HCT116 (cell line): Measurements from ENCODE around the gene CCDC3. TPM values are rescaled to one million over a fixed set of nuclear protein-coding genes. Genes with fewer than 3 reads are reported as not detected.

Experiments
- ATAC-seq: fragments of 200-7000 bp; cut with Tn5 transposase; 2 replicates; pipeline ENCODE4 v1.9.1; 2020; ENCODE audit warnings: mild to moderate bottlenecking, moderate library complexity
- BruUV-seq: library from RNA; stranded (reverse); fragments of 400-500 nt; replicated peaks from 2 replicates; lab custom pipeline; 2021; lab: Mats Ljungman, UMichigan
- CTCF ChIA-PET: fragments of 300-600 bp; sonication (Branson Sonifier 250); formaldehyde crosslinking; loops from one replicate; lab custom pipeline; 2021; ENCODE audit warnings: antibody characterized with exemption; lab: Charles Lee
- POLR2A ChIA-PET: fragments of 300-600, 350-600 bp; sonication (Branson Sonifier 250); formaldehyde crosslinking; loops from one replicate; lab custom pipeline; 2021; ENCODE audit warnings: antibody characterized with exemption; lab: Charles Lee
- RAD21 ChIA-PET, 2 experiments: fragments of 300-600 bp; sonication (Branson Sonifier 250); formaldehyde crosslinking; loops; one replicate each; lab custom pipeline; 2023; ENCODE audit warnings: low total read pairs in 2 of 2; ENCODE audit not compliant: uncharacterized antibody in 2 of 2, unreplicated experiment in 2 of 2, low non-redundant PET in 1 of 2; lab: Charles Lee
- DNase-seq: peaks from one replicate; pipeline ENCODE4 v3.0.0-alpha.2; 2010; ENCODE audit warnings: low read depth, low spot score
- H2AFZ ChIP-seq: fragments of 200-600 bp; shearing (Covaris generic), sonication (generic); 2 replicates; pipeline ENCODE4 v1.6.1; 2017; ENCODE audit warnings: low read depth, mixed run types, mixed read lengths, antibody characterized with exemption, low read length; ENCODE audit not compliant: poor library complexity, severe bottlenecking
- H3K27ac ChIP-seq: 2 replicates; pipeline ENCODE4 v1.5.1; 2012; ENCODE audit warnings: low read depth, low read length
- H3K27me3 ChIP-seq: fragments of 200-600 bp; sonication (generic); 2 replicates; pipeline ENCODE4 v1.6.1; 2016; ENCODE audit warnings: mixed run types, low read length, mixed read lengths; ENCODE audit not compliant: insufficient read depth
- H3K36me3 ChIP-seq, 2 experiments: fragments of 200-500 bp in 1 of 2; fragments of 200-600 bp in 1 of 2; sonication (Bioruptor generic) in 1 of 2; sonication (generic) in 1 of 2; 2 replicates each; pipeline versions ENCODE4 v1.5.1 to v1.6.1; 2014 to 2016; ENCODE audit warnings: low read length in 2 of 2, inconsistent platforms in 1 of 2, mixed read lengths in 1 of 2, mixed run types in 1 of 2; ENCODE audit not compliant: insufficient read depth in 2 of 2, control insufficient read depth in 1 of 2
- H3K4me1 ChIP-seq, 2 experiments: fragments of 200-600 bp in 1 of 2; sonication (generic) in 1 of 2; 2 replicates each; pipeline versions ENCODE4 v1.5.1 to v1.6.1; 2012 to 2017; ENCODE audit warnings: low read length in 2 of 2, inconsistent platforms in 1 of 2, mild to moderate bottlenecking in 1 of 2, mixed read lengths in 1 of 2, mixed run types in 1 of 2, moderate library complexity in 1 of 2; ENCODE audit not compliant: insufficient read depth in 2 of 2, control insufficient read depth in 1 of 2
- H3K4me2 ChIP-seq: fragments of 200-600 bp; sonication (generic); 2 replicates; pipeline ENCODE4 v1.6.1; 2017; ENCODE audit warnings: mixed run types, low read length, mixed read lengths
- H3K4me3 ChIP-seq, 2 experiments: fragments of 200-600 bp in 1 of 2; sonication (generic) in 1 of 2; replicated peaks in 1 of 2; 2 replicates each; pipeline ENCODE4 v1.5.1; 2011 to 2016; ENCODE audit warnings: low read length in 2 of 2, control low read depth in 1 of 2, low read depth in 1 of 2, mild to moderate bottlenecking in 1 of 2, mixed read lengths in 1 of 2, mixed run types in 1 of 2
- H3K79me2 ChIP-seq: fragments of 200-600 bp; sonication (generic); 2 replicates; pipeline ENCODE4 v1.6.1; 2017; ENCODE audit warnings: mild to moderate bottlenecking, mixed run types, low read length, moderate library complexity, mixed read lengths; ENCODE audit not compliant: insufficient read depth
- H3K9ac ChIP-seq: fragments of 200-600 bp; sonication (generic); 2 replicates; pipeline ENCODE4 v1.6.1; 2016; ENCODE audit warnings: low read length, mixed read lengths
- H3K9me2 ChIP-seq: fragments of 200-600 bp; sonication (generic), shearing (Covaris generic); 2 replicates; pipeline ENCODE4 v1.6.1; 2017; ENCODE audit warnings: mixed run types, mild to moderate bottlenecking, moderate library complexity; ENCODE audit not compliant: insufficient read depth
- H3K9me3 ChIP-seq, 2 experiments: fragments of 200-500 bp in 1 of 2; fragments of 200-600 bp in 1 of 2; sonication (Bioruptor generic) in 1 of 2; sonication (generic) in 1 of 2; 2 replicates each; pipeline ENCODE4 v1.6.1; 2014 to 2017; ENCODE audit warnings: low read length in 2 of 2, mixed read lengths in 2 of 2, inconsistent platforms in 1 of 2, low read depth in 1 of 2, mild to moderate bottlenecking in 1 of 2, mixed run types in 1 of 2, moderate library complexity in 1 of 2; ENCODE audit not compliant: control insufficient read depth in 1 of 2, insufficient read depth in 1 of 2
- H4K20me1 ChIP-seq: fragments of 200-600 bp; sonication (generic), shearing (Covaris generic); 2 replicates; pipeline ENCODE4 v1.6.1; 2017; ENCODE audit warnings: mixed run types, mild to moderate bottlenecking, moderate library complexity; ENCODE audit not compliant: insufficient read depth
- CBX3 ChIP-seq: IDR thresholded peaks from 2 replicates; pipeline ENCODE4 v1.6.1; 2012; ENCODE audit warnings: low read depth
- EGR1 ChIP-seq: IDR thresholded peaks from 2 replicates; pipeline ENCODE4 v1.6.1; 2012; ENCODE audit warnings: low read depth
- ELF1 ChIP-seq: IDR thresholded peaks from 2 replicates; pipeline ENCODE4 v1.6.1; 2012; ENCODE audit warnings: low read depth, borderline replicate concordance
- EZH2 ChIP-seq: fragments of 200-600 bp; sonication (generic); IDR thresholded peaks from 2 replicates; pipeline ENCODE4 v1.6.1; 2017; ENCODE audit warnings: antibody characterized with exemption, mixed run types
- POLR2A ChIP-seq: IDR thresholded peaks from 2 replicates; pipeline ENCODE4 v1.7.0; 2011; ENCODE audit warnings: borderline replicate concordance; ENCODE audit not compliant: insufficient read depth, insufficient read length; ENCODE audit errors: extremely low read depth
- RAD21 ChIP-seq: IDR thresholded peaks from 2 replicates; pipeline ENCODE4 v1.6.1; 2012; ENCODE audit warnings: low read depth, mild to moderate bottlenecking
- SP1 ChIP-seq: IDR thresholded peaks from 2 replicates; pipeline ENCODE4 v1.6.1; 2012; ENCODE audit warnings: low read depth
- TCF7L2 ChIP-seq: IDR thresholded peaks from 2 replicates; pipeline ENCODE4 v1.7.0; 2011; ENCODE audit warnings: borderline replicate concordance, inconsistent platforms; ENCODE audit not compliant: insufficient read depth, insufficient read length; ENCODE audit errors: extremely low read depth
- YY1 ChIP-seq: IDR thresholded peaks from 2 replicates; pipeline ENCODE4 v1.6.1; 2011; ENCODE audit warnings: low read length, low read depth, moderate library complexity, mild to moderate bottlenecking; ENCODE audit not compliant: insufficient replicate concordance; ENCODE audit errors: extremely low read depth
- ZFX ChIP-seq: fragments of 450-650 bp; IDR thresholded peaks from 2 replicates; pipeline ENCODE4 v1.6.1; 2017
- intact Hi-C: fragments of 100-400 bp; cut with micrococcal nuclease; formaldehyde crosslinking; loops from 2 replicates; pipeline ENCODE4 v1.10.0; 2022
- total RNA-seq: library from RNA; stranded (reverse); gene quantifications from one replicate; pipeline ENCODE4 v1.2.1, GENCODE V29; 2021; ENCODE audit not compliant: unreplicated experiment
- TF ChIP-seq, protein P1 (sequence below): IDR thresholded peaks from 2 replicates; pipeline ENCODE4 v1.6.1; 2011; ENCODE audit warnings: mild to moderate bottlenecking, low read length, moderate library complexity; ENCODE audit not compliant: insufficient replicate concordance; ENCODE audit errors: extremely low read depth
- TF ChIP-seq, protein P2 (sequence below): IDR thresholded peaks from 2 replicates; pipeline ENCODE4 v1.6.1; 2012; ENCODE audit warnings: low read depth
- TF ChIP-seq, protein P3 (sequence below): IDR thresholded peaks from 2 replicates; pipeline ENCODE4 v1.6.1; 2012
- TF ChIP-seq, protein P4 (sequence below): IDR thresholded peaks from 2 replicates; pipeline ENCODE4 v1.6.1; 2012

Gene CCDC3
- total RNA-seq, 1 experiment from 2014 or later = 10.5 TPM

DNA sequence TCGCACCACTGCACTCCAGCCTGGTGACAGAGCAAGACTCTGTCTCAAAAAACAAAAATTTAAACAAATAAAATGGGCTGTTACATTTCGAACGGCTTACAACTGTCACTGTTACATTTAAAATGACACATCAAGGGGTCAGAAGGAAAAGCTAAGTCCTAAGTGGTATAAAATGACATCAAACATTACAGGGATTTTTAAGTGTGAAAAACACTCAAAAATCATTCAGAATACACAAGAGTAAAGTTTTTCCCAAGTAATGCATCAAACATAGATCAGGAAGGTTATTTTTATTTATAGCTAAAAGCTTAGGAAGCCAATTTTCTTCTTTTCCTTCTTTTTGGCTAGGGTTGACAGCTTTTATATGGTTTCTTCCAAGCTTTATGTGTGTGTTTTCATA, 39.0 kb downstream of the CCDC3 start:
- no TSS peak for BruUV-seq
- Histone ChIP-seq H3K9ac (no peak overlapping the region), H3K4me2 (no peak overlapping the region), H3K36me3 (no peaks in the 10 kb centered on the region), H3K4me3 (no peak overlapping the region), H3K27me3 (no peaks in the 10 kb centered on the region), H3K9me3 (no peaks in the 10 kb centered on the region), H3K27ac (no peak overlapping the region), H3K4me1 (no peaks in the 10 kb centered on the region), H2AFZ (no peak overlapping the region), H3K79me2 (no peaks in the 10 kb centered on the region), H4K20me1 (no peaks in the 10 kb centered on the region), H3K9me2 (no peaks in the 10 kb centered on the region)
- ChIA-PET POLR2A (no interaction called here), RAD21 (no interaction called here), CTCF (no interaction called here)
- DNase-seq (no peak), ATAC-seq (no peak)
- TF ChIP-seq, protein P1, sequence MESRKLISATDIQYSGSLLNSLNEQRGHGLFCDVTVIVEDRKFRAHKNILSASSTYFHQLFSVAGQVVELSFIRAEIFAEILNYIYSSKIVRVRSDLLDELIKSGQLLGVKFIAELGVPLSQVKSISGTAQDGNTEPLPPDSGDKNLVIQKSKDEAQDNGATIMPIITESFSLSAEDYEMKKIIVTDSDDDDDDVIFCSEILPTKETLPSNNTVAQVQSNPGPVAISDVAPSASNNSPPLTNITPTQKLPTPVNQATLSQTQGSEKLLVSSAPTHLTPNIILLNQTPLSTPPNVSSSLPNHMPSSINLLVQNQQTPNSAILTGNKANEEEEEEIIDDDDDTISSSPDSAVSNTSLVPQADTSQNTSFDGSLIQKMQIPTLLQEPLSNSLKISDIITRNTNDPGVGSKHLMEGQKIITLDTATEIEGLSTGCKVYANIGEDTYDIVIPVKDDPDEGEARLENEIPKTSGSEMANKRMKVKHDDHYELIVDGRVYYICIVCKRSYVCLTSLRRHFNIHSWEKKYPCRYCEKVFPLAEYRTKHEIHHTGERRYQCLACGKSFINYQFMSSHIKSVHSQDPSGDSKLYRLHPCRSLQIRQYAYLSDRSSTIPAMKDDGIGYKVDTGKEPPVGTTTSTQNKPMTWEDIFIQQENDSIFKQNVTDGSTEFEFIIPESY = no peak
- TF ChIP-seq, protein P2, sequence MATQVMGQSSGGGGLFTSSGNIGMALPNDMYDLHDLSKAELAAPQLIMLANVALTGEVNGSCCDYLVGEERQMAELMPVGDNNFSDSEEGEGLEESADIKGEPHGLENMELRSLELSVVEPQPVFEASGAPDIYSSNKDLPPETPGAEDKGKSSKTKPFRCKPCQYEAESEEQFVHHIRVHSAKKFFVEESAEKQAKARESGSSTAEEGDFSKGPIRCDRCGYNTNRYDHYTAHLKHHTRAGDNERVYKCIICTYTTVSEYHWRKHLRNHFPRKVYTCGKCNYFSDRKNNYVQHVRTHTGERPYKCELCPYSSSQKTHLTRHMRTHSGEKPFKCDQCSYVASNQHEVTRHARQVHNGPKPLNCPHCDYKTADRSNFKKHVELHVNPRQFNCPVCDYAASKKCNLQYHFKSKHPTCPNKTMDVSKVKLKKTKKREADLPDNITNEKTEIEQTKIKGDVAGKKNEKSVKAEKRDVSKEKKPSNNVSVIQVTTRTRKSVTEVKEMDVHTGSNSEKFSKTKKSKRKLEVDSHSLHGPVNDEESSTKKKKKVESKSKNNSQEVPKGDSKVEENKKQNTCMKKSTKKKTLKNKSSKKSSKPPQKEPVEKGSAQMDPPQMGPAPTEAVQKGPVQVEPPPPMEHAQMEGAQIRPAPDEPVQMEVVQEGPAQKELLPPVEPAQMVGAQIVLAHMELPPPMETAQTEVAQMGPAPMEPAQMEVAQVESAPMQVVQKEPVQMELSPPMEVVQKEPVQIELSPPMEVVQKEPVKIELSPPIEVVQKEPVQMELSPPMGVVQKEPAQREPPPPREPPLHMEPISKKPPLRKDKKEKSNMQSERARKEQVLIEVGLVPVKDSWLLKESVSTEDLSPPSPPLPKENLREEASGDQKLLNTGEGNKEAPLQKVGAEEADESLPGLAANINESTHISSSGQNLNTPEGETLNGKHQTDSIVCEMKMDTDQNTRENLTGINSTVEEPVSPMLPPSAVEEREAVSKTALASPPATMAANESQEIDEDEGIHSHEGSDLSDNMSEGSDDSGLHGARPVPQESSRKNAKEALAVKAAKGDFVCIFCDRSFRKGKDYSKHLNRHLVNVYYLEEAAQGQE = no peak
- no peak for TF ChIP-seq ZFX
- TF ChIP-seq YY1 = no peak
- TF ChIP-seq TCF7L2 = no peak
- TF ChIP-seq POLR2A = no peak
- TF ChIP-seq CBX3 = no peak
- no peak for TF ChIP-seq EZH2
- no peak for TF ChIP-seq RAD21
- TF ChIP-seq, protein P3, sequence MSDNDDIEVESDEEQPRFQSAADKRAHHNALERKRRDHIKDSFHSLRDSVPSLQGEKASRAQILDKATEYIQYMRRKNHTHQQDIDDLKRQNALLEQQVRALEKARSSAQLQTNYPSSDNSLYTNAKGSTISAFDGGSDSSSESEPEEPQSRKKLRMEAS = no peak
- TF ChIP-seq EGR1 = no peak
- TF ChIP-seq, protein P4, sequence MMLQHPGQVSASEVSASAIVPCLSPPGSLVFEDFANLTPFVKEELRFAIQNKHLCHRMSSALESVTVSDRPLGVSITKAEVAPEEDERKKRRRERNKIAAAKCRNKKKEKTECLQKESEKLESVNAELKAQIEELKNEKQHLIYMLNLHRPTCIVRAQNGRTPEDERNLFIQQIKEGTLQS = no peak
- TF ChIP-seq SP1 = no peak
- TF ChIP-seq ELF1 = no peak
- intact Hi-C loops = no loop called here
